ENCODE data around the gene EHBP1. TPM values are rescaled to one million over a fixed set of nuclear protein-coding genes. Genes with fewer than 3 reads are reported as not detected.

The EHBP1 gene
- polyA plus RNA-seq, 1 of the 3 experiments (the other 2 are of a cell fraction): 62.7 TPM

GRCh38 chr2:62775367-62775668, 69.8 kb downstream of the EHBP1 start:
- Histone ChIP-seq H3K9me2 (no peaks in the 10 kb centered on the region), H4K20me1 (ENCODE audit: insufficient read depth) (no peaks in the 10 kb centered on the region), H3K4me2 (no peak overlapping the region), H3K9me3 (no peaks in the 10 kb centered on the region), H3K79me2 (ENCODE audit: insufficient read depth) (peaks cover 24% of the 10 kb centered on the region), H3F3A (replicated peaks; ENCODE audit: insufficient read depth) (peaks cover 11% of the 10 kb centered on the region), H3K27me3 (ENCODE audit: insufficient read depth) (no peaks in the 10 kb centered on the region), H3K4me1 (ENCODE audit: control insufficient read depth in 1 of 2, insufficient read depth in 2 of 2, low read depth in 1 of 2, low read length in 1 of 2) (no peaks in the 10 kb centered on the region), H2AFZ (ENCODE audit: low read depth) (no peak overlapping the region), H3K27ac (ENCODE audit: low read depth in 2 of 2, low read length in 1 of 2) (no peak overlapping the region), H3K9ac (no peak overlapping the region), H3K36me3 (replicated peaks in 1 of 2; ENCODE audit: control insufficient read depth in 1 of 2, insufficient read depth in 2 of 2, low read length in 1 of 2) (peaks cover 0 to 17% of the 10 kb centered on the region in 2 experiments), H3K4me3 (ENCODE audit: low read depth in 2 of 2, low read length in 1 of 2) (peak overlapping the region in 1 of 2 experiments; percentile 38; a peak in 1 of 4 replicates)
- POLR2A ChIA-PET: interaction anchor here (0.7 kb wide), 1 partner anchor 318 kb away, joined by 4 read pairs; no protein-coding TSS in a partner anchor
- DNase-seq: no peak
- CTCF ChIA-PET: interaction anchor here (0.6 to 11.9 kb wide), 42 partner anchors 8 to 782 kb away, joined by 3 to 304 read pairs (median 4); partner anchors contain the start of gene TMEM17
- 32% methylated on average over 2 of the region's 2 CpGs for WGBS (ENCODE audit: low lambda C conversion rate)
- no peak for TF ChIP-seq PBX3 (IDR thresholded peaks at IDR 0.05)
- no peak for TF ChIP-seq CTCF (IDR thresholded peaks at IDR 0.05)
- TF ChIP-seq TAF1 (IDR thresholded peaks at IDR 0.05; ENCODE audit: borderline replicate concordance, low read depth, low read length): no peak
- TF ChIP-seq ZBTB33 (IDR thresholded peaks at IDR 0.05; ENCODE audit: borderline replicate concordance, low read depth): no peak
- TF ChIP-seq USF1 (IDR thresholded peaks at IDR 0.05; ENCODE audit: borderline replicate concordance, low read depth): no peak
- no peak for TF ChIP-seq IRF3 (IDR thresholded peaks at IDR 0.05; ENCODE audit: low read depth, low read length)
- TF ChIP-seq JUND (IDR thresholded peaks at IDR 0.05): no peak
- no peak for TF ChIP-seq SMC3 (IDR thresholded peaks at IDR 0.05; ENCODE audit: low read depth, low read length)
- no peak for TF ChIP-seq FOXM1 (IDR thresholded peaks at IDR 0.05; ENCODE audit: low read depth)
- TF ChIP-seq YY1 (IDR thresholded peaks at IDR 0.05; ENCODE audit: low read depth): no peak
- TF ChIP-seq EP300 (IDR thresholded peaks at IDR 0.05; ENCODE audit: borderline replicate concordance in 1 of 2, low read depth in 1 of 2, low read length in 1 of 2): no peak
- TF ChIP-seq GATA2 (CRISPR knock-in tag; IDR thresholded peaks at IDR 0.05): no peak
- no peak for TF ChIP-seq CHD2 (IDR thresholded peaks at IDR 0.05; ENCODE audit: low read length, partially characterized antibody)
- TF ChIP-seq MAX (IDR thresholded peaks at IDR 0.05; ENCODE audit: low read depth): no peak
- TF ChIP-seq MEF2A (IDR thresholded peaks at IDR 0.05; ENCODE audit: borderline replicate concordance, low read depth): no peak
